GM18507 (cell line): ENCODE data around the gene BHMT2.

Experiments
- DNase-seq: peaks from one replicate; pipeline ENCODE4 v3.0.0; 2011; ENCODE audit warnings: low read depth; ENCODE audit not compliant: insufficient read length; ENCODE audit errors: extremely low spot score
- FAIRE-seq: peaks from 2 replicates; lab custom pipeline; 2011; peaks lifted over from hg19 to GRCh38; lab: Jason Lieb, UNC

The BHMT2 gene

DNA sequence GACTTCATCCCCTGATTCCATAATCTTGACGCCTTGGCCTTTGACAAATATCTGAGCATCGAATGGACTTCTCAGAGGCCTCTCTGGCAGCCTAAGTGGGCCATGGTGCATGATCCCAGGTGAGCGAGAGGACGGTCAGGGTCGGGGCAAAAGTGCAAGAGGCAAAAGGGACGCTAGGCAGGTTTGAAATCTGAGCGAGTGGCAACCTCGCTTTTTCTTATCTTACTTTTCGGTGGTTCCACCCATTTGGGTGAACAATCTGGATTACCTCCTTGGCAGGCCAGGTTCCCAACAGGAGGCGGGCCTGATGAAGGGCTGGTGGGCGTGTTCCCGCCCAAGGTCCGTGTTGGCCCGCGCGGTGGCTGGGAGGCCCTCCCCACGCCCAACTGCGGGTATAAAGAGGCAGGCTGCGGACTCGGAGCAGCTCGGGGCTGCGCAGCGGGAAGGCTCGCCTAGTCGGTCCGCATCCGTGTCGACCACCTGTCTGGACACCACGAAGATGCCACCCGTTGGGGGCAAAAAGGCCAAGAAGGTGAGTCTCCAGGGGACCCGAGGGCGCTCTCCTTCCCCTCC is 41.9 kb downstream of the BHMT2 start, which contains the start of gene BHMT:
Gene BHMT, plus strand, starts transcription at position 423 of the 573 bp plus-strand sequence. Its CDS starts 77 bp downstream, at position 500.
- DNase-seq: no peak
- no peak for FAIRE-seq

DNA sequence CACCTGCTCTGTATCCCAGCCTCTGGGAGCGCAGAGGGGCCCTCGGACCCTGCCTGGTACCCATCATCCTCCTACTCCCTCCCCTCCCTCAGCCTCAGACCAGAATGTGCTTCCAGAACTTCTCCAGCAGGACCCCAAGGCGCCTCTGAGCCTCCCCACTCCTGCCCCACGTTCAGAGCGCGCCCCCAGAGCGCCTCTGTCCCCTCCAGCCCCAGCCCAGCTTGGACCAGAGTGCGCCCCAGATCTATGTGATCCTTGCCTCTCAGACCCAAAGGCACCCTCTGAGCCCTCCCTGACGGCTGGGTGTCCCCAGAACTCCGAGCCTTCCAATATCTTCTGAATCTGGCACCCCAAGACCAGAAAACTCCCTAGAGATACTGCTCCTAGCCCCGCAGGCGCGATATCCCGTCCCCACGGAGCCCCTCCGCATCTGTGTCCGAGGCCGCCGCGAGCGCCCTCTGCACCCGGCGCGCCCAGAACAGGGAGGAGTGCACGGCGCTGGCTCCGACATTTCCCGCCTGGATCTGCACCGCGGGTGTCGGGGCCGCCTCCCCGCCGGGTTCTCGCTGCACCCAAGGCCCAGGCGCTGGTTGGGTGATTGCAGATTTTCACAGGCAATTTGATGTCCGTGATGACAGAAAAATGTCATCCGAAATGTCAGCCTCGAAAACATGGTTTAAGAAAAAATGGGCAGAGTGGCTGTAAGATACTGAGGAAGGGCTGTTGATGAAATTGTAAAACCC is 42.6 kb downstream of the BHMT2 start:
- no peak for FAIRE-seq

DNA sequence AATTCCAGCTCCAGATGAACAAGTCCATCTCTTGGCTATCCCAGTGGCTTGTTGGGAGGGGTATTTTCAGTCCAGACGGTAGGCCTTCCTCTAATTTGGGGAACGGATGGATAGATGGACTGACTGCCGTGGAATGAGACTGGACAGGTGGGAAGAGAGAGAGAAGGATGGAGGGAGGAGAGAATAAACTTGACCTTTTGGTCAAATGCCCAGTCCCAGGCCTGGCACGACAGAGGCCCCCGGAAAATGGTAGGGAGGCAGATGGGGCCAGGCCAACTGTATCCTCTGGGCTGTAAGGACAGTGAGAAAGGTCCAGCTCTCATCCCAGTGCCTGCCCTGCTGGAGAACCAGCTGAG is 43.1 kb downstream of the BHMT2 start:
- DNase-seq: no peak
- FAIRE-seq: no peak

More for the DNA sequence above, 42.6 kb downstream of the BHMT2 start:
- DNase-seq: no peak

DNA sequence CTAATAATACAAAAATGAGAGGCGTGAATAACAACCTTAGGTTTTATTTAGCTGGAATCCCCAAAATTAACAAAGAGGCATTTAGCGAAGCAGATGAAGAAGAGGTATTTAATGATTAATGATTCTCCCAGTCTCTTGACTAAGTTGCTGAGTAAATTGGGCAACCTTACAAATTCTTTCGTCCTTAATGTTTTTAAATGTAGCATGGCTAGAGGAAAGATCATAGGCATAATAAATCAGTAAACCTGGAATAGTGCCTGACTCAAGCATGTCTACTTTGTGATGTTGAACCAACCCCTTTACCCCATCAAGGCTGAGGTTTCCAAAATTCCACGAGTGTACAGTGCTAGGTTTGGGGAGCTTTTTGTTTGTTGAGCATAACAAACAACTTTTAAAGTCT is 49.9 kb downstream of the BHMT2 start:
- DNase-seq: no peak
- FAIRE-seq: no peak

DNA sequence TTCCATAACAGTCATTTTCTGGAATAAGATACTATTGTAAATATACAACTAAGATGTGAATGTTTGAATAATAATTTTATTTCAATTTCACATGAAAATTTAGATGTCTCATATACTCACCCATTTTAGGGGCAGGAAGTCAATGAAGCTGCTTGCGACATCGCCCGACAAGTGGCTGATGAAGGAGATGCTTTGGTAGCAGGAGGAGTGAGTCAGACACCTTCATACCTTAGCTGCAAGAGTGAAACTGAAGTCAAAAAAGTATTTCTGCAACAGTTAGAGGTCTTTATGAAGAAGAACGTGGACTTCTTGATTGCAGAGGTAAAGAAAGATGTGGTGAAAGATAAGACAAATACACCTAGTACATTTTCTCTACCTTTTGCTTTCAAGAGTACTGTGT is 50.7 kb downstream of the BHMT2 start:
- FAIRE-seq: no peak
- no peak for DNase-seq

DNA sequence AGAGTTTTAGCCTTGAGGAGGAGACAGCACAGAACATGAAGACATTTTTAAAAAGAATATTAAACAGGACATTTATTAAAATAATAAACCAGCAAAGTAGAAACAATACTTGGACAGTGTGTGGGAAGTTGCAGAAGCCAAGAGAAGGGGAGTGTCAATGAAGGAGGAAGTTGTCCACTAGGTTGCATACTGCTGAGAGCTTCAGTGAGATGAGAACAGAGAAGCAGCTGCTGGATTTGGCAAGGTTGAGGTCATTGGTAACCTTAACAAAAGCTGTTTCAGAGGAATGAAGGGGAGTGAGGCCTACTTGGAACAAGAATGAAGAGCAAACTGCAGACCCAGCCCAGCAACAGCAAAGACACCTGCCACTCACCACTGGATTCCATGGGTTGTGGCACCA is 53.4 kb downstream of the BHMT2 start:
- DNase-seq (no peak), FAIRE-seq (no peak)

DNA sequence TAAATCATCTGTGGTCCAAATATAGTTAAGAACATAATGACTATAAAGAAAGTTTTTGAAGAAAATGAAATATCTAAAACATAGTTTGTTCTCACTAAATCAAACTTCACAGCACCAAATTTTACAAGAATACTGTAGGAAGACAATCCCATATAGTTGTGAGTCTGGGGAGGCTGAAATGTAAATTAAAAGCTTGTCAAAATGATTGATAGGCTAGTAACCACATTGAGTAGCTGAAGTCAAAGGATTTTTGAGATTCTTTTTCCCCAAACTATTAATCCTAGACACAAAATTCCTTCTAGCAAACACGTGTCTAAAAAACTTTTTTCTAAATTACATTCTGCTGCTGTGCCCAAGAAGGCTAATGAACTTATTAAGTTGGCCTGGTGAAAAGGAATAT is 55.0 kb downstream of the BHMT2 start:
- DNase-seq (no peak), FAIRE-seq (no peak)

DNA sequence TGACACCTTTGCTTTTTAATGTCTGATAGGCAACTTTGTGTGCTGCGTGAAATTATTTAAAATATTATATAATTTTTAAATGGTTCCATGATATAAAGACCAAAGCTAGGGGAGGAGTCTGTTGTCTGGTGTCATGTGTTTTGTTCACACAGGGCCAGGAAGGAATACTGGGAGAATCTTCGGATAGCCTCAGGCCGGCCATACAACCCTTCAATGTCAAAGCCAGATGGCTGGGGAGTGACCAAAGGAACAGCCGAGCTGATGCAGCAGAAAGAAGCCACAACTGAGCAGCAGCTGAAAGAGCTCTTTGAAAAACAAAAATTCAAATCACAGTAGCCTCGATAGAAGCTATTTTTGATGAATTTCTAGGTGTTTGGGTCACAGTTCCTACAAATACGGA is 61.2 kb downstream of the BHMT2 start:
- DNase-seq (no peak), FAIRE-seq (no peak)

DNA sequence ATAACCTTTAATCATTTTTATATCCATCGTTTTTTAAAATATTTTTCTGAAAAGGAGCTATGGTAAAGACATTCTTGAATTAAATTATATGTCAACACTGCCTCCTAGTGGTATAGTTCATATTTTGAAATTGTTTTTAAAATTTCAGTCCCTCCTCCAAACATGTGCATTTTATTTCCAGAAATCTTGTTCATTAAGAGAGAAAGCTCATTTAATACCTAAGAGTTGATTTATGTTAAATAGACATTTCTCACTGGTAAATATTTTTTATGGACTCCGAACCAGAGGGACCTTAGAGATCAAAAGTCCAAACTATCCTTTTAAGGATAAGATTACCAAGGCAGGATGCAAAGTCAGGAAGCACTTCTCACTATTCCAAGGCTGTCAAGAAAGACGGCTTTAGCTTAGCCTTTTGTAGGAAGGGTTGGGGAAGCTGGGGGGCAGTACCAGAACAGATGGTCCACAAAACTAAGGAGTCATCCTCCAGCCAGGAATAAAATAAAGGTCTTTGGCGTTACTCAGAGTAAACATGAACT is 63.6 kb downstream of the BHMT2 start:
- no peak for DNase-seq

DNA sequence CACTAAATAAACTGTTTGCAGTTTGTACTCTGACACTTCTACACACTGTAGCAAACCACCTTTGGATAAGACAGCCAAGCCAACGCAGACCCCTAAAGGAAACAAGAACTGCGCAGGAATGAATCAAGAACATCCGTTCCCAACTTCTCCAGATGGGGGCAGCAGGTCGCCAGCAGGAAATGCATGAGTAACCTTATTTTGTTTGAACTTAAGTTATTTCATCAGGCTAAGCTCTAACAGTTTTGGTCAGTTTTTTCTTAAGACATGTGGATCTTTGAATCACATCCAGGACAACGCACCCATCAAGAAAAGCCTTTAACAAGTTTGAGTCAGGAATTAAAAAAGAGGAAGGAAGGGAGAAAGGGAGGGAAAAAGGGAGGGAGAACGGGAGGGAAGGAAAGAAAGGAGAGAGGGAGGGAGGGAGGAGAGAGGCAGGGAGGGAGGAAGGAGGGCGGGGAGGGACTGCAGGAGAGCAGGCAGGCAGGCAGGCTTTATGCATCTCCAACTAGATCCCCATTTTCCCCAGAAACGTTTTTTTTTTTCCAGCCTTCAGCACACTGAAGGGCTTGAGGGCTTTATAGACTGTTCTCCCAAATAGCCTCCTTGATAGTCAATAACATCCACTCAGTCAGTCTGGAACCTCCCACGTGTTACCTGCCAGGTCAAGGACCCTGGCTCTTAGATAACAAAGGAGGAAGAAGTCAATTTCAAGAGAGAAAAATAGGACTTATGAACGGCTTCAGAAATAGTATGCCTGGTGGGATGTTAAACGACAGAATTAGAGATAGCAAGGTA is 64.3 kb downstream of the BHMT2 start:
- FAIRE-seq (peak; percentile 76), DNase-seq (no peak)

More for the DNA sequence above, 63.6 kb downstream of the BHMT2 start:
- peak; percentile 18 for FAIRE-seq

DNA sequence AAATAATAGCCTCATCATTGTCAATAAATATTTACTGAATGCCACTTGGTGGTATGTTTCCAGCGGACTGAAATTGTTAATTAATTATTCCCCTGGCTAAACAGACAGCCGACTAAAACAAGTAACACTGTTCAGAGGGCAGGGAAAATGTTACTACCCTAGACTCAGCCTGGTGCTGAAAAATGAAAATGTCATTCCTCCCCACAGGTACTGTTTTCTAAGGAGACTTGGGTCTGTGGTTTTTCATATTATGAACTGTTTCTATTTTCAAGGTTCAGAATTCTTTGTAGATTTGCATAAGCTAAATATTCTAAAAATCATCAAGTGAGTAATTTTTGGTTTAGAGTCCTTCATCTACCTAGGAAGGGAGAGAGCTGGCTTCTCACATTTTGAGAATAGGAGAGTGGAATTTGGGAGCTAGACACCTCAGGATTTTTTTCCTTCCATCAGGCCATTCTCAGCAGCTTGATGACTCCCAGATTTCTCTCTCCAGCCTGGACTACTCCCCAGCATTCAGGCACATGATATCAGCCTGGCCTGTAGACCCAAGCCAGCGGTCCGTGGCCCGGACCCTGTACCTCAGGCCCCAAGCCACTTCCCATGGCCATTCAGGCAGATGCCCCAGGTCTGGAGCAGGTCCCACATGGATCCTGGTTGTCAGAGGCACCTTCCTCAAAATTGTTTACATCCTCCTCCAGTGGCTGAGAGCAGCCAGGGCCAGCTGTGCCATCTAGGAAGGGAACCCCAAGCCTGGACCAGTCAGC is 66.4 kb downstream of the BHMT2 start:
- no peak for DNase-seq
- FAIRE-seq: peak; percentile 45

DNA sequence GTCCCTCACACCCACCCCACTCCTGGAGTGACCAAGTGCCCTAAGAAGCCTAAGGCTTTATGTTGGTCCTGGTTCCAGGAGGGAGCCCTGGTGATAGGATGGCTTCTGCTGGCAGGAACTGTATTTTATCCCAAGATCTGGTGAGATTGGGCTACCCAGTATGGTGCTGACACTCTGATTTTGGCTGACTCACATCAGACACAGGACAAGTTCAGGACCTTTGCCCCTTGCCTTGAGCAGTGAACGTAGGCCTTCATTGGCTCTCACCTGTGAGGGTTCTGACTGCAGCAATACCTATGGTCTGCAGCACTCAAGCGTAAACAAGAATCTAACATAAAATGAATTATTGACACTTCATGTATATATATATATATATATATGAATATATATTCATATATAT is 67.1 kb downstream of the BHMT2 start:
- no peak for FAIRE-seq
- DNase-seq: no peak
